Loucy (cell line): ENCODE measurements around the gene CLASP1.

ENCODE experiments used
- CTCF ChIP-seq: fragments of 200-600 bp; sonication (generic); conservative IDR thresholded peaks from 2 replicates; pipeline ENCODE4 v1.5.1; 2014; ENCODE audit warnings: mild to moderate bottlenecking, antibody characterized with exemption, low read length
- EZH2phosphoT487 ChIP-seq: fragments of 200-600 bp; IDR thresholded peaks from 2 replicates; pipeline ENCODE4 v1.6.1; 2018; ENCODE audit warnings: antibody characterized with exemption, mild to moderate bottlenecking, moderate library complexity, borderline replicate concordance

- no peak for TF ChIP-seq EZH2phosphoT487
- no peak for TF ChIP-seq CTCF
Observed at GRCh38 chr2:121686218-121686617, 37.0 kb upstream of the CLASP1 start.
